Keratinocyte (primary cell): ENCODE data around the gene PIGP. TPM values are rescaled to one million over a fixed set of nuclear protein-coding genes. Genes with fewer than 3 reads are reported as not detected.

Source experiments
- DNase-seq: peaks from one replicate; pipeline ENCODE4 v3.0.0-alpha.2; 2011; ENCODE audit warnings: low read depth, missing footprints, low spot score
- FAIRE-seq: peaks from 2 replicates; lab custom pipeline; 2011; peaks lifted over from hg19 to GRCh38; lab: Jason Lieb, UNC
- H2AFZ ChIP-seq: 2 replicates; pipeline ENCODE4 v1.6.0; 2012; ENCODE audit warnings: low read length, control low read depth, inconsistent platforms; ENCODE audit not compliant: control insufficient read depth
- H3K27ac ChIP-seq: 2 replicates; pipeline ENCODE4 v1.5.1; 2011; ENCODE audit warnings: low read length; ENCODE audit not compliant: control insufficient read depth, insufficient read depth
- H3K27me3 ChIP-seq: 3 replicates; pipeline ENCODE4 v1.6.0; 2011; ENCODE audit warnings: low read length; ENCODE audit not compliant: control insufficient read depth, insufficient read depth; ENCODE audit errors: extremely low read depth
- H3K36me3 ChIP-seq, 2 experiments: 2 replicates in 1 of 2; 3 replicates in 1 of 2; pipeline ENCODE4 v1.5.1; 2011; ENCODE audit warnings: low read length in 2 of 2, mild to moderate bottlenecking in 1 of 2; ENCODE audit not compliant: control insufficient read depth in 2 of 2, insufficient read depth in 2 of 2; ENCODE audit errors: extremely low read depth in 1 of 2
- H3K4me1 ChIP-seq: 3 replicates; pipeline ENCODE4 v1.5.1; 2011; ENCODE audit warnings: low read length; ENCODE audit not compliant: control insufficient read depth, insufficient read depth; ENCODE audit errors: extremely low read depth
- H3K4me2 ChIP-seq: 3 replicates; pipeline ENCODE4 v1.6.0; 2011; ENCODE audit warnings: low read depth, low read length; ENCODE audit not compliant: control insufficient read depth, insufficient read depth; ENCODE audit errors: extremely low read depth
- H3K4me3 ChIP-seq, 3 experiments: fragments of 200-600 bp in 1 of 3; sonication (generic) in 1 of 3; 2 replicates in 2 of 3; 3 replicates in 1 of 3; pipeline ENCODE4 v1.5.1; 2011 to 2016; ENCODE audit warnings: low read length in 3 of 3, mild to moderate bottlenecking in 3 of 3, control low read depth in 2 of 3, inconsistent platforms in 1 of 3, low read depth in 1 of 3, mixed read lengths in 1 of 3, mixed run types in 1 of 3, moderate library complexity in 1 of 3; ENCODE audit not compliant: control insufficient read depth in 2 of 3, insufficient read depth in 2 of 3; ENCODE audit errors: extremely low read depth in 1 of 3
- H3K79me2 ChIP-seq: 2 replicates; pipeline ENCODE4 v1.6.0; 2012; ENCODE audit warnings: low read length; ENCODE audit not compliant: control insufficient read depth, insufficient read depth
- H3K9ac ChIP-seq: 3 replicates; pipeline ENCODE4 v1.6.0; 2011; ENCODE audit warnings: low read length; ENCODE audit not compliant: control insufficient read depth, insufficient read depth; ENCODE audit errors: extremely low read depth
- H3K9me1 ChIP-seq: 3 replicates; pipeline ENCODE4 v1.6.0; 2011; ENCODE audit warnings: low read length; ENCODE audit not compliant: control insufficient read depth, insufficient read depth; ENCODE audit errors: extremely low read depth
- H3K9me3 ChIP-seq: 2 replicates; pipeline ENCODE4 v1.5.1; 2012; ENCODE audit warnings: low read depth, low read length; ENCODE audit not compliant: control insufficient read depth
- H4K20me1 ChIP-seq: 3 replicates; pipeline ENCODE4 v1.6.0; 2011; ENCODE audit warnings: low read length; ENCODE audit not compliant: control insufficient read depth, insufficient read depth; ENCODE audit errors: extremely low read depth
- CTCF ChIP-seq, 3 experiments: IDR thresholded peaks in 1 of 3; conservative IDR thresholded peaks in 1 of 3; optimal IDR thresholded peaks in 1 of 3; 2 replicates in 2 of 3; 3 replicates in 1 of 3; pipeline versions ENCODE3 to v1.5.1; 2011; ENCODE audit warnings: low read length in 3 of 3, mild to moderate bottlenecking in 3 of 3, moderate library complexity in 2 of 3, control low read depth in 1 of 3, inconsistent platforms in 1 of 3; ENCODE audit not compliant: insufficient read depth in 2 of 3; ENCODE audit errors: extremely low read depth in 1 of 3
- EZH2 ChIP-seq: IDR thresholded peaks from one replicate; pipeline ENCODE4 v1.6.1; 2012; ENCODE audit warnings: inconsistent platforms, mild to moderate bottlenecking, low read length, moderate library complexity
- dilution Hi-C: fragments of 300-500 bp; cut with MboI; formaldehyde crosslinking; loops from one replicate; pipeline ENCODE4 v1.7.0; 2020; ENCODE audit warnings: low sequenced_read_pairs; ENCODE audit not compliant: extremely low pct_ligation_motif_present
- polyA plus RNA-seq, 5 experiments: library from polyadenylated mRNA; depleted of rRNA in 3 of 5; stranded (reverse) in 3 of 5; stranded (forward) in 1 of 5; unstranded in 1 of 5; fragments of >200 nt; gene quantifications; 1 replicate in 1 of 5; 2 replicates in 3 of 5; 3 replicates in 1 of 5; pipeline versions ENCODE4 v1.2.1 to v1.2.3, GENCODE V29; 2011 to 2012; ENCODE audit warnings: missing spikeins in 2 of 5, low read depth in 1 of 5, low replicate concordance in 1 of 5

The PIGP gene
- polyA plus RNA-seq, 1 donor (not counting 4 experiments of a cell fraction or from before 2014, with no cell fraction given), result 31.8 TPM

DNA sequence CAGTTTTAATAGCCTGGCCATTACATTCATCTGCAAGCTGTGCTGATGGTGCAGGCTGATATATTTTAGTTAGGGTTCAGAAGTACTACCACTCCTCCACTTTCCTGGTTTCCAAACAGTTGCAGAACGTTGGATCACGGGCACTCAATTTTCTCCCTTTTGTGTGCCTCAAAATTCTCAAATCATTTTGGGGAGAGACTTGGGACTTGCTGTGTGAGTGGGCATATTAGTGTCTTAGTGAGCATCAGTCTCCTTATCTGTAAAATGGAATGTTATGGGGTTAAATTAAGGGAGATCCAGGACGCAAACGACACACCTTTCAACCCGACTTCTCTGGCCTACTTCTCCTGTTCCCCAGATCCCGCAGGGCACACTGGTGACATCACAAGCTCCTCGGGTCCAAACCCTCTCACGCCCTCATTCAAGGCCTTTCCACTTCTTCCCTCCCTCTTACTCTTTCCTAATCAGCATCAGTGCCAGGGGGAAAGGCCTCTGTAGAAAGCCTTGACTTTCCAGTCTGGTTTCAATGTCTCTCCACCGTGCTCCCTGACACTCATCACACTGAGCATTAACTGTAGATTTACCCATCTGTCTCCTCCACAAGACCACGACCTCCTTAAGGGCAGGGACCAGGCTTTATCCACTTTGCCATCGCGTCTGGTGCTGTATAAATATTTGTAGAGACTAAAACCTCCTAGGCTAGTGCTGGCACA, 1.2 kb downstream of the PIGP start:
- TF ChIP-seq EZH2 (no peak), CTCF (optimal IDR thresholded peaks at IDR 0.05 in 1 of 3, IDR thresholded peaks at IDR 0.05 in 1 of 3, conservative IDR thresholded peaks at IDR 0.05 in 1 of 3; ENCODE audit: extremely low read depth in 1 of 3, insufficient read depth in 2 of 3, low read length in 3 of 3) (no peak)
- dilution Hi-C loops, result no loop called here
- Histone ChIP-seq H3K9me1 (no peaks in the 10 kb centered on the region), H3K9me3 (no peaks in the 10 kb centered on the region), H3K4me2 (peak overlapping the region; percentile 99), H3K4me3 (peak overlapping the region; percentile 69 to 99 (median 92)), H3K79me2 (peaks cover 33% of the 10 kb centered on the region), H3K4me1 (peaks cover 17% of the 10 kb centered on the region), H3K27me3 (no peaks in the 10 kb centered on the region), H4K20me1 (no peaks in the 10 kb centered on the region), H3K9ac (peak overlapping the region; percentile 92), H2AFZ (peak overlapping the region; percentile 83), H3K36me3 (no peaks in the 10 kb centered on the region), H3K27ac (peak overlapping the region; percentile 89)
- DNase-seq, result peak; percentile 42
- FAIRE-seq, result no peak

DNA sequence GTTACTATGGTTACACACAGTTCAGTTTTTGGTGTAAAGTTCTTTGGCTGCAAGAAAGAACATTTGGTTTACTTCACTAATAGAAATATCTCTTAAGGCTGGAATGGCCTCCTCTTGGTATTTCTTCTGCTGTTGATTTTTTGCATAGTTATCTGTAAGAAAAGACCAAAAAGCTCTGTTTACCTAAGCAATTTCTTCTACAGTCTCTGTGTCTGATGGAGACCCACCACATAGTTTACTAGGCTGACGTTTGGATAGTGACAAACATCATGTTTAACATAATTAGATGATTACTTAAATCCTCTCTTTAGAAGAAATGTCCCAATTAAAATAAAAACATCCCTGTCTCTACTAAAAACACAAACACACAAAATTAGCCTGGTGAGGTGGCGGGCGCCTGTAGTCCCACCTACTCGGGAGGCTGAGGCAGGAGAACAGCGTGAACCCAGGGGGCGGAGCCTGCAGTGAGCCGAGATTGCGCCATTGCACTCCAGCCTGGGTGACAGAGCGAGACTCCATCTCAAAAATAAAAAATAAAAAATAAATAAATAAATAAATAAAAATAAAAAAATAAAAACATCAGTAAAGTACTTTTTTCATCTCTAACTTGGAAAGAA, 7.2 kb downstream of the PIGP start:
- Histone ChIP-seq H3K4me2 (no peak overlapping the region), H3K36me3 (peaks cover 0 to 2% of the 10 kb centered on the region in 2 experiments), H2AFZ (no peak overlapping the region), H3K79me2 (no peaks in the 10 kb centered on the region), H3K27ac (no peak overlapping the region), H3K9me3 (no peaks in the 10 kb centered on the region), H3K4me3 (no peak overlapping the region), H4K20me1 (no peaks in the 10 kb centered on the region), H3K27me3 (no peaks in the 10 kb centered on the region), H3K9me1 (no peaks in the 10 kb centered on the region), H3K9ac (no peak overlapping the region), H3K4me1 (peaks cover 2% of the 10 kb centered on the region)
- FAIRE-seq (no peak), DNase-seq (no peak)
- dilution Hi-C loops, result no loop called here
- TF ChIP-seq CTCF (optimal IDR thresholded peaks at IDR 0.05 in 1 of 3, IDR thresholded peaks at IDR 0.05 in 1 of 3, conservative IDR thresholded peaks at IDR 0.05 in 1 of 3; ENCODE audit: extremely low read depth in 1 of 3, insufficient read depth in 2 of 3, low read length in 3 of 3), result no peak
- TF ChIP-seq EZH2, result no peak
